ENCODE results near the gene IDH3A. TPM values are rescaled to one million over a fixed set of nuclear protein-coding genes. Genes with fewer than 3 reads are reported as not detected.

Gene IDH3A
- total RNA-seq, 1 experiment from 2014 or later, result 115 TPM

DNA sequence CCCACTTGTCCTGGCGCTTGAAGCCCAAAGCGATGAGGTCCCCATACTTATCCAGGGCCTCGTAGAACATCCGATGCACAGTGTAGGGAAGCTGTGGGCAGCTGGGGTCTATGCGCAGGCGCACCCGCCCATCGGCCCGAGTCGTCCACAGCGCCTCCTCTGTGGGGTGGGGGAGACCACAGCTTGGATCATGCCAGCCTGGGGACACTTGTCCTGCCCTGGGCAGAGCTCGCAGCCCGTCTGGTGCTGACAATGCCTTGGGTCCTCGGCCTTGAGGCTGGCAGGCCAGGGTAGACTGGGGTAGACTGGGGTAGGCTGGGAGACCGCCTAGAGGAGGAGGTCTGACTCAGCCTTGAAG, 45.4 kb downstream of the IDH3A start:
- Histone ChIP-seq H3K9ac (ENCODE audit: low read length) (no peak overlapping the region), H3K9me3 (ENCODE audit: control insufficient read depth in 1 of 2, insufficient read depth in 1 of 2, low read depth in 1 of 2, low read length in 2 of 2) (no peaks in the 10 kb centered on the region), H3K79me2 (ENCODE audit: insufficient read depth, low read length) (no peaks in the 10 kb centered on the region), H3K9me2 (ENCODE audit: insufficient read depth) (no peaks in the 10 kb centered on the region), H3K4me2 (ENCODE audit: low read length) (no peak overlapping the region), H4K20me1 (ENCODE audit: insufficient read depth) (no peaks in the 10 kb centered on the region), H3K27ac (ENCODE audit: low read depth, low read length) (no peak overlapping the region), H2AFZ (ENCODE audit: low read depth, low read length, poor library complexity, severe bottlenecking) (no peak overlapping the region), H3K4me3 (replicated peaks in 1 of 2; ENCODE audit: low read depth in 1 of 2, low read length in 2 of 2) (no peak overlapping the region), H3K27me3 (ENCODE audit: insufficient read depth, low read length) (no peaks in the 10 kb centered on the region), H3K36me3 (ENCODE audit: control insufficient read depth in 1 of 2, insufficient read depth in 2 of 2, low read length in 2 of 2) (no peaks in the 10 kb centered on the region), H3K4me1 (ENCODE audit: control insufficient read depth in 1 of 2, insufficient read depth in 2 of 2, low read length in 2 of 2) (no peaks in the 10 kb centered on the region)
- intact Hi-C loops (cut with micrococcal nuclease), result no loop called here
- POLR2A ChIA-PET, result no interaction called here
- RAD21 ChIA-PET (ENCODE audit: low non-redundant PET in 1 of 2, low total read pairs in 2 of 2, uncharacterized antibody in 2 of 2, unreplicated experiment in 2 of 2), result no interaction called here
- DNase-seq (ENCODE audit: low read depth, low spot score) (no peak), ATAC-seq (no peak)
- CTCF ChIA-PET, result interaction anchor here (1.6 to 2.1 kb wide), 4 partner anchors 10 to 67 kb away, joined by 3 to 27 read pairs (median 18); no protein-coding TSS in a partner anchor
- no peak for TF ChIP-seq EZH2 (IDR thresholded peaks at IDR 0.05)
- TF ChIP-seq, protein P1, sequence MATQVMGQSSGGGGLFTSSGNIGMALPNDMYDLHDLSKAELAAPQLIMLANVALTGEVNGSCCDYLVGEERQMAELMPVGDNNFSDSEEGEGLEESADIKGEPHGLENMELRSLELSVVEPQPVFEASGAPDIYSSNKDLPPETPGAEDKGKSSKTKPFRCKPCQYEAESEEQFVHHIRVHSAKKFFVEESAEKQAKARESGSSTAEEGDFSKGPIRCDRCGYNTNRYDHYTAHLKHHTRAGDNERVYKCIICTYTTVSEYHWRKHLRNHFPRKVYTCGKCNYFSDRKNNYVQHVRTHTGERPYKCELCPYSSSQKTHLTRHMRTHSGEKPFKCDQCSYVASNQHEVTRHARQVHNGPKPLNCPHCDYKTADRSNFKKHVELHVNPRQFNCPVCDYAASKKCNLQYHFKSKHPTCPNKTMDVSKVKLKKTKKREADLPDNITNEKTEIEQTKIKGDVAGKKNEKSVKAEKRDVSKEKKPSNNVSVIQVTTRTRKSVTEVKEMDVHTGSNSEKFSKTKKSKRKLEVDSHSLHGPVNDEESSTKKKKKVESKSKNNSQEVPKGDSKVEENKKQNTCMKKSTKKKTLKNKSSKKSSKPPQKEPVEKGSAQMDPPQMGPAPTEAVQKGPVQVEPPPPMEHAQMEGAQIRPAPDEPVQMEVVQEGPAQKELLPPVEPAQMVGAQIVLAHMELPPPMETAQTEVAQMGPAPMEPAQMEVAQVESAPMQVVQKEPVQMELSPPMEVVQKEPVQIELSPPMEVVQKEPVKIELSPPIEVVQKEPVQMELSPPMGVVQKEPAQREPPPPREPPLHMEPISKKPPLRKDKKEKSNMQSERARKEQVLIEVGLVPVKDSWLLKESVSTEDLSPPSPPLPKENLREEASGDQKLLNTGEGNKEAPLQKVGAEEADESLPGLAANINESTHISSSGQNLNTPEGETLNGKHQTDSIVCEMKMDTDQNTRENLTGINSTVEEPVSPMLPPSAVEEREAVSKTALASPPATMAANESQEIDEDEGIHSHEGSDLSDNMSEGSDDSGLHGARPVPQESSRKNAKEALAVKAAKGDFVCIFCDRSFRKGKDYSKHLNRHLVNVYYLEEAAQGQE (IDR thresholded peaks at IDR 0.05; ENCODE audit: low read depth), result no peak
- TF ChIP-seq, protein P2, sequence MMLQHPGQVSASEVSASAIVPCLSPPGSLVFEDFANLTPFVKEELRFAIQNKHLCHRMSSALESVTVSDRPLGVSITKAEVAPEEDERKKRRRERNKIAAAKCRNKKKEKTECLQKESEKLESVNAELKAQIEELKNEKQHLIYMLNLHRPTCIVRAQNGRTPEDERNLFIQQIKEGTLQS (IDR thresholded peaks at IDR 0.05), result no peak
- no peak for TF ChIP-seq CBX3 (IDR thresholded peaks at IDR 0.05; ENCODE audit: low read depth)
- no peak for TF ChIP-seq POLR2AphosphoS5 (IDR thresholded peaks at IDR 0.05; ENCODE audit: low read depth, low read length)
- no peak for TF ChIP-seq CEBPB (IDR thresholded peaks at IDR 0.05; ENCODE audit: low read depth)
- no peak for TF ChIP-seq SIN3A (IDR thresholded peaks at IDR 0.05; ENCODE audit: low read depth)
- TF ChIP-seq, protein P3, sequence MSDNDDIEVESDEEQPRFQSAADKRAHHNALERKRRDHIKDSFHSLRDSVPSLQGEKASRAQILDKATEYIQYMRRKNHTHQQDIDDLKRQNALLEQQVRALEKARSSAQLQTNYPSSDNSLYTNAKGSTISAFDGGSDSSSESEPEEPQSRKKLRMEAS (IDR thresholded peaks at IDR 0.05), result no peak
- no peak for TF ChIP-seq ZNF274 (IDR thresholded peaks at IDR 0.05; ENCODE audit: low read depth, low read length)
- no TSS peak for BruUV-seq (replicated peaks)
